Measurements from ENCODE around the gene TOX3. TPM values are rescaled to one million over a fixed set of nuclear protein-coding genes. Genes with fewer than 3 reads are reported as not detected.

TOX3 gene
- total RNA-seq, 1 experiment from 2014 or later, result 20.2 TPM

DNA sequence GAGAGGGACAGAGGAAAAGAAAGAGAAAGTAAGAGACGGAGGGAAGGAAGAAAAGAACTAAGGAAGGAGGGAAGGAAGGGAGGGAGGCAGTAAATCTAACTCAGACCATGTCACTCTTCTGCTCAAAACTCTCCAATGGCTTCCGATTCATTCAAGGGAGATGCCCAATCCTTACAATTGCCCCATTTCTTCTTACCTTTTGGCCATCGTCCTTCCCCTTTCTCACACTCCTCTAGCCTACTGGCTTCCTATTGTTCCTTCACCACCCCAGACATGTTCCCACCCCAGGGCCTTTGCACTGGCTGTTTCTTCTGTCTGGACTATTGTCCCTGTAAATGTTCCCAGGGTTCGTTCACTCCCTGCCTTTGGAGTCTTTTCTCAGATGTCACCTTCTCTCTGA, 72.3 kb downstream of the TOX3 start:
- Mint-ChIP-seq H3K36me3 (peaks cover 15% of the 10 kb centered on the region), H3K9me3 (peaks cover 18% of the 10 kb centered on the region), H3K4me3 (no peak overlapping the region), H3K27me3 (ENCODE audit: low read depth) (no peaks in the 10 kb centered on the region), H3K27ac (no peak overlapping the region), H3K4me1 (peaks cover 54% of the 10 kb centered on the region)
- POLR2A ChIA-PET, result no interaction called here
- CTCF ChIA-PET, result no interaction called here
- TF ChIP-seq, protein P1, sequence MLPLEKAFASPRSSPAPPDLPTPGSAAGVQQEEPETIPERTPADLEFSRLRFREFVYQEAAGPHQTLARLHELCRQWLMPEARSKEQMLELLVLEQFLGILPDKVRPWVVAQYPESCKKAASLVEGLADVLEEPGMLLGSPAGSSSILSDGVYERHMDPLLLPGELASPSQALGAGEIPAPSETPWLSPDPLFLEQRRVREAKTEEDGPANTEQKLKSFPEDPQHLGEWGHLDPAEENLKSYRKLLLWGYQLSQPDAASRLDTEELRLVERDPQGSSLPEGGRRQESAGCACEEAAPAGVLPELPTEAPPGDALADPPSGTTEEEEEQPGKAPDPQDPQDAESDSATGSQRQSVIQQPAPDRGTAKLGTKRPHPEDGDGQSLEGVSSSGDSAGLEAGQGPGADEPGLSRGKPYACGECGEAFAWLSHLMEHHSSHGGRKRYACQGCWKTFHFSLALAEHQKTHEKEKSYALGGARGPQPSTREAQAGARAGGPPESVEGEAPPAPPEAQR (CRISPR knock-in tag; IDR thresholded peaks at IDR 0.05), result no peak
- no peak for TF ChIP-seq FOXK1 (CRISPR knock-in tag; IDR thresholded peaks at IDR 0.05)
- no peak for TF ChIP-seq ATF1 (CRISPR knock-in tag; IDR thresholded peaks at IDR 0.05)
- TF ChIP-seq, protein P2, sequence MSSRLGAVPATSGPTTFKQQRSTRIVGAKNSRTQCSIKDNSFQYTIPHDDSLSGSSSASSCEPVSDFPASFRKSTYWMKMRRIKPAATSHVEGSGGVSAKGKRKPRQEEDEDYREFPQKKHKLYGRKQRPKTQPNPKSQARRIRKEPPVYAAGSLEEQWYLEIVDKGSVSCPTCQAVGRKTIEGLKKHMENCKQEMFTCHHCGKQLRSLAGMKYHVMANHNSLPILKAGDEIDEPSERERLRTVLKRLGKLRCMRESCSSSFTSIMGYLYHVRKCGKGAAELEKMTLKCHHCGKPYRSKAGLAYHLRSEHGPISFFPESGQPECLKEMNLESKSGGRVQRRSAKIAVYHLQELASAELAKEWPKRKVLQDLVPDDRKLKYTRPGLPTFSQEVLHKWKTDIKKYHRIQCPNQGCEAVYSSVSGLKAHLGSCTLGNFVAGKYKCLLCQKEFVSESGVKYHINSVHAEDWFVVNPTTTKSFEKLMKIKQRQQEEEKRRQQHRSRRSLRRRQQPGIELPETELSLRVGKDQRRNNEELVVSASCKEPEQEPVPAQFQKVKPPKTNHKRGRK (CRISPR knock-in tag; IDR thresholded peaks at IDR 0.05; ENCODE audit: borderline replicate concordance), result 0 out of 2 replicates have a peak, but pooled peaks have one; percentile 2
- DNase-seq (ENCODE audit: low spot score) (no peak), ATAC-seq (no peak)

DNA sequence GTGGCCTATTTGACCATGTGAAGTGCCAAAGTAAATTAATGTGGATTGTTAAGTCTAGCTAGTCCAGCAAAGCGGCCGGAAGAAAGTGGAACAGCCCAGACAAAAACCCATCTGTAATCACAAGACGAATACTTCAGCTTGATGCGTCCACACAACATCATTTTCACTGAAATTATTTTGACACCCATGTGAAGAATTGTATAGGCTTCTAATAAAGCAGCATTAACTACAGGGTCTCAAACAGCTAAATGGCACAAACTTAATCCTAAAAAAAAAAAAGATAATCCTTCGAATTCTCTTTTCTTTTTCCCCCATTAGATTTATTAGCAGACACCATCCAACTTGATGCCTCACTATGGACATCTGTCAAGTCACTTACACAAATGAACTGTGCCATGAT, 73.8 kb downstream of the TOX3 start:
- ChIA-PET POLR2A (no interaction called here), CTCF (no interaction called here)
- no peak for TF ChIP-seq JUN (CRISPR knock-in tag; IDR thresholded peaks at IDR 0.05)
- TF ChIP-seq, protein P3, sequence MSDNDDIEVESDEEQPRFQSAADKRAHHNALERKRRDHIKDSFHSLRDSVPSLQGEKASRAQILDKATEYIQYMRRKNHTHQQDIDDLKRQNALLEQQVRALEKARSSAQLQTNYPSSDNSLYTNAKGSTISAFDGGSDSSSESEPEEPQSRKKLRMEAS (CRISPR knock-in tag; IDR thresholded peaks at IDR 0.05), result no peak
- no peak for TF ChIP-seq CREM (CRISPR knock-in tag; IDR thresholded peaks at IDR 0.05)
- no peak for TF ChIP-seq IRF2 (CRISPR knock-in tag; IDR thresholded peaks at IDR 0.05; ENCODE audit: borderline replicate concordance, low read depth)
- TF ChIP-seq EMX1 (CRISPR knock-in tag; IDR thresholded peaks at IDR 0.05), result no peak
- no peak for TF ChIP-seq JAZF1 (CRISPR knock-in tag; IDR thresholded peaks at IDR 0.05)
- no peak for TF ChIP-seq ATF1 (CRISPR knock-in tag; IDR thresholded peaks at IDR 0.05)
- no peak for TF ChIP-seq SP1 (CRISPR knock-in tag; conservative IDR thresholded peaks at IDR 0.05)
- TF ChIP-seq RELA (CRISPR knock-in tag; IDR thresholded peaks at IDR 0.05; ENCODE audit: borderline replicate concordance), result no peak
- TF ChIP-seq SMAD3 (CRISPR knock-in tag; IDR thresholded peaks at IDR 0.05; ENCODE audit: borderline replicate concordance), result no peak
- TF ChIP-seq, protein P4, sequence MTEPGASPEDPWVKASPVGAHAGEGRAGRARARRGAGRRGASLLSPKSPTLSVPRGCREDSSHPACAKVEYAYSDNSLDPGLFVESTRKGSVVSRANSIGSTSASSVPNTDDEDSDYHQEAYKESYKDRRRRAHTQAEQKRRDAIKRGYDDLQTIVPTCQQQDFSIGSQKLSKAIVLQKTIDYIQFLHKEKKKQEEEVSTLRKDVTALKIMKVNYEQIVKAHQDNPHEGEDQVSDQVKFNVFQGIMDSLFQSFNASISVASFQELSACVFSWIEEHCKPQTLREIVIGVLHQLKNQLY (CRISPR knock-in tag; IDR thresholded peaks at IDR 0.05), result no peak
- TF ChIP-seq ZNF138 (CRISPR knock-in tag; conservative IDR thresholded peaks at IDR 0.05), result no peak
- TF ChIP-seq FOXK1 (CRISPR knock-in tag; IDR thresholded peaks at IDR 0.05), result no peak
- H3K4me3 Mint-ChIP-seq, result no peak overlapping the region
- H3K4me1 Mint-ChIP-seq, result peaks cover 69% of the 10 kb centered on the region
- H3K36me3 Mint-ChIP-seq, result peaks cover 15% of the 10 kb centered on the region
- H3K27me3 Mint-ChIP-seq (ENCODE audit: low read depth), result no peaks in the 10 kb centered on the region
- DNase-seq (ENCODE audit: low spot score) (no peak), ATAC-seq (no peak)
- H3K9me3 Mint-ChIP-seq, result peaks cover 18% of the 10 kb centered on the region
- H3K27ac Mint-ChIP-seq, result no peak overlapping the region

DNA sequence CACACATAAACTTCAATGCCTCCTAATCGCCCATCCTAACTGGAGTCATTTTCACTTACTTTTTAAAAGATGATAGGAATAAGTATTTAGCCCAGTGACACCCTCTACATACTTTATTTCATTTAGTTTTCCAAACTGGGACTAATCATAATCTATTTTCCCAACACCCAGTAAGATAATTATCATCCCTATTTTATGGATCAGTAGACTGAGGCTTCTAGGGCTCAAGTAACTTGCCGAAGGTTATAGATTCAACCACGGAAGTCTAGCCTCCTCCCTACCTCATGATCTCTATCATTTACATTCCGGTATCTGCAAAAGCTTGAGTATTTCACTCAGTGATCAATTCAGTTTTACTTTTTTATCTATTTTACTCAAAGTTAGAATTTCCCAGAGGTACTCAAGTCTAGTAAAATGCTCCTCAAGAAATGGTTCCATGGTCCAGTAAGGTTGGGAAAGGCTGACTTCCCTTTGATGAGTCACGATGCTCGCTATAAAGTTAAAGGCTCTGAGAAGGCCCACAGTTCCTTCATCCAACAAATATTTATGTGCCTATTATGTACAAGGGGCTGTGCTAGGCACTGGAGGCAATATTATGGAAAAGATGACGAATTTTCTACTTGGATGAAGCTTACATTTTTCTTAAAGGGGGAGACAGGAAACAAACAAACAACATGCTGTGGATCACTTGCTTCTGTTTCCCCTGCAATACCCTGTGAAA, 75.1 kb downstream of the TOX3 start:
- H3K27ac Mint-ChIP-seq, result no peak overlapping the region
- POLR2A ChIA-PET, result no interaction called here
- peaks cover 21% of the 10 kb centered on the region for H3K36me3 Mint-ChIP-seq

More for the DNA sequence above, 75.1 kb downstream of the TOX3 start:
- Mint-ChIP-seq H3K4me3 (no peak overlapping the region), H3K4me1 (peaks cover 78% of the 10 kb centered on the region), H3K9me3 (peaks cover 18% of the 10 kb centered on the region), H3K27me3 (ENCODE audit: low read depth) (no peaks in the 10 kb centered on the region)
- no peak for DNase-seq (ENCODE audit: low spot score)
- no peak for ATAC-seq
- CTCF ChIA-PET, result interaction anchor here (1.6 kb wide), 1 partner anchor 77 kb away, joined by 6 read pairs; no protein-coding TSS in a partner anchor
- TF ChIP-seq GTF2I (CRISPR knock-in tag; conservative IDR thresholded peaks at IDR 0.05), result peak; percentile 77; the same call in 1 of the 2 replicates
- no peak for TF ChIP-seq NR3C1 (CRISPR knock-in tag; conservative IDR thresholded peaks at IDR 0.05; ENCODE audit: low read depth)

Data from WTC11 (cell line).